LNCaP clone FGC (cell line): Measurements from ENCODE around the gene AHNAK2.
"Not testable (repeated sequence)": the region's sequence is repeated elsewhere in the genome, so short reads cannot be mapped to it uniquely, and the experiment has no call there.

ENCODE experiments used
- DNase-seq: peaks from one replicate; pipeline ENCODE4 v3.0.0-alpha.2; 2011; ENCODE audit warnings: low read depth
- H3K4me3 ChIP-seq: 2 replicates; pipeline ENCODE4 v1.5.1; 2011; ENCODE audit warnings: mild to moderate bottlenecking, low read depth, low read length, control low read depth
- CTCF ChIP-seq: IDR thresholded peaks from 2 replicates; pipeline ENCODE4 v1.5.1; 2012; ENCODE audit warnings: mild to moderate bottlenecking; ENCODE audit not compliant: control insufficient read depth, insufficient read depth; ENCODE audit errors: extremely low read depth

Gene AHNAK2

GRCh38 chr14:104891121-104891551, 87.0 kb downstream of the AHNAK2 start:
- no peak for DNase-seq
- no peak for TF ChIP-seq CTCF

GRCh38 chr14:104890292-104890691, 87.9 kb downstream of the AHNAK2 start:
- not testable (repeated sequence) for DNase-seq, H3K4me3 ChIP-seq

More at GRCh38 chr14:104891121-104891551, 87.0 kb downstream of the AHNAK2 start:
- H3K4me3 ChIP-seq: no peak overlapping the region

GRCh38 chr14:104889375-104889757, 88.8 kb downstream of the AHNAK2 start:
- TF ChIP-seq CTCF: no peak
- DNase-seq: no peak
- no peak overlapping the region for H3K4me3 ChIP-seq

- H3K4me3 ChIP-seq: no peak overlapping the region
- no peak for TF ChIP-seq CTCF
- no peak for DNase-seq
Measured at GRCh38 chr14:104888489-104889374, 89.4 kb downstream of the AHNAK2 start.

- no peak for DNase-seq
- H3K4me3 ChIP-seq: no peak overlapping the region
- TF ChIP-seq CTCF: no peak
Measured at GRCh38 chr14:104887623-104888488, 90.3 kb downstream of the AHNAK2 start.
